Panc1 (cell line): ENCODE results near the gene SLCO3A1.

Experiments used
- POLR2AphosphoS5 ChIP-seq: IDR thresholded peaks from 2 replicates; pipeline ENCODE4 v1.6.1; 2012; ENCODE audit warnings: mild to moderate bottlenecking, low read depth, low read length, moderate library complexity
- SIN3A ChIP-seq: IDR thresholded peaks from 2 replicates; pipeline ENCODE4 v1.6.1; 2012; ENCODE audit warnings: low read depth, mild to moderate bottlenecking, low read length, moderate library complexity, borderline replicate concordance; ENCODE audit not compliant: insufficient read depth
- TCF7L2 ChIP-seq: IDR thresholded peaks from 2 replicates; pipeline ENCODE4 v1.6.1; 2011; ENCODE audit warnings: mild to moderate bottlenecking, low read depth, low read length, inconsistent platforms
- TF ChIP-seq, protein P1 (sequence below): fragments of 450-650 bp; IDR thresholded peaks from 2 replicates; pipeline ENCODE4 v1.5.1; 2017; ENCODE audit warnings: mild to moderate bottlenecking
- TF ChIP-seq, protein P2 (sequence below), 2 experiments: IDR thresholded peaks; 2 replicates each; pipeline ENCODE4 v1.6.1; 2011 to 2012; ENCODE audit warnings: low read depth in 2 of 2, control low read depth in 1 of 2, low read length in 1 of 2, mild to moderate bottlenecking in 1 of 2, moderate library complexity in 1 of 2; ENCODE audit not compliant: insufficient read depth in 1 of 2

DNA sequence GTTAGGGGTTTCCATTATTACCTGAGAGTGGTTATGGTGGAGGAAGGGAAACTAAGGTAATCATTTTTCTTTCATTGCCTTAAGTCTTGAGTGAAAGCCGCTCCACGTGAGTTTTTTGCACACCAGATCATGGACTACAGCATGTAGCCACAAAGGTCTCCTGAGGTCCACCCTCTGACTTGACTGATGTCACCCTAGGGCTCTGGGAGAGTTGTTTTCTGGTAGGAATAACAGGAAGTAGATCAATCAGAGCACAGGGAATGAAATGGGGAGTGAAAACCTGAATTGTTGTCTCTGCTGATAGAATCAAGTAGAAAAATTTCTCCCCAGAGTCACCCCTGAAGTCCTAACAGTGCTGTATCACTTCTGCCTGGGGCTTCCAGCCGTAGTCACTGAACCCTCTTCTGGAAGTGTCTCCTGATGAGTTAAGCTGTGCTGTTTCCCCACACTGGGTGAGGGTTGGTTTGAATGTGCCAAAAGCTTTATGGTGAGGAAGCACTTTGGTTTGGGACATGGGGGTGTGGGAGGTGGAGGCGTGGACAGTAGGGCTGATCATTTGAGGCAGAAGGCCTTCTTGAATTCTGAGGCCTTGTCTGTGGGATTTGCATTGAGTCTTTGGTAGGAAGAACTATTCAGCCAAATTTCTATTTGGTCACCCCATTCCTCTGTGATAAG, 64.3 kb downstream of the SLCO3A1 start:
- TF ChIP-seq, protein P1, sequence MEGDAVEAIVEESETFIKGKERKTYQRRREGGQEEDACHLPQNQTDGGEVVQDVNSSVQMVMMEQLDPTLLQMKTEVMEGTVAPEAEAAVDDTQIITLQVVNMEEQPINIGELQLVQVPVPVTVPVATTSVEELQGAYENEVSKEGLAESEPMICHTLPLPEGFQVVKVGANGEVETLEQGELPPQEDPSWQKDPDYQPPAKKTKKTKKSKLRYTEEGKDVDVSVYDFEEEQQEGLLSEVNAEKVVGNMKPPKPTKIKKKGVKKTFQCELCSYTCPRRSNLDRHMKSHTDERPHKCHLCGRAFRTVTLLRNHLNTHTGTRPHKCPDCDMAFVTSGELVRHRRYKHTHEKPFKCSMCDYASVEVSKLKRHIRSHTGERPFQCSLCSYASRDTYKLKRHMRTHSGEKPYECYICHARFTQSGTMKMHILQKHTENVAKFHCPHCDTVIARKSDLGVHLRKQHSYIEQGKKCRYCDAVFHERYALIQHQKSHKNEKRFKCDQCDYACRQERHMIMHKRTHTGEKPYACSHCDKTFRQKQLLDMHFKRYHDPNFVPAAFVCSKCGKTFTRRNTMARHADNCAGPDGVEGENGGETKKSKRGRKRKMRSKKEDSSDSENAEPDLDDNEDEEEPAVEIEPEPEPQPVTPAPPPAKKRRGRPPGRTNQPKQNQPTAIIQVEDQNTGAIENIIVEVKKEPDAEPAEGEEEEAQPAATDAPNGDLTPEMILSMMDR, result no peak
- no peak for TF ChIP-seq POLR2AphosphoS5
- no peak for TF ChIP-seq SIN3A
- TF ChIP-seq, protein P2, sequence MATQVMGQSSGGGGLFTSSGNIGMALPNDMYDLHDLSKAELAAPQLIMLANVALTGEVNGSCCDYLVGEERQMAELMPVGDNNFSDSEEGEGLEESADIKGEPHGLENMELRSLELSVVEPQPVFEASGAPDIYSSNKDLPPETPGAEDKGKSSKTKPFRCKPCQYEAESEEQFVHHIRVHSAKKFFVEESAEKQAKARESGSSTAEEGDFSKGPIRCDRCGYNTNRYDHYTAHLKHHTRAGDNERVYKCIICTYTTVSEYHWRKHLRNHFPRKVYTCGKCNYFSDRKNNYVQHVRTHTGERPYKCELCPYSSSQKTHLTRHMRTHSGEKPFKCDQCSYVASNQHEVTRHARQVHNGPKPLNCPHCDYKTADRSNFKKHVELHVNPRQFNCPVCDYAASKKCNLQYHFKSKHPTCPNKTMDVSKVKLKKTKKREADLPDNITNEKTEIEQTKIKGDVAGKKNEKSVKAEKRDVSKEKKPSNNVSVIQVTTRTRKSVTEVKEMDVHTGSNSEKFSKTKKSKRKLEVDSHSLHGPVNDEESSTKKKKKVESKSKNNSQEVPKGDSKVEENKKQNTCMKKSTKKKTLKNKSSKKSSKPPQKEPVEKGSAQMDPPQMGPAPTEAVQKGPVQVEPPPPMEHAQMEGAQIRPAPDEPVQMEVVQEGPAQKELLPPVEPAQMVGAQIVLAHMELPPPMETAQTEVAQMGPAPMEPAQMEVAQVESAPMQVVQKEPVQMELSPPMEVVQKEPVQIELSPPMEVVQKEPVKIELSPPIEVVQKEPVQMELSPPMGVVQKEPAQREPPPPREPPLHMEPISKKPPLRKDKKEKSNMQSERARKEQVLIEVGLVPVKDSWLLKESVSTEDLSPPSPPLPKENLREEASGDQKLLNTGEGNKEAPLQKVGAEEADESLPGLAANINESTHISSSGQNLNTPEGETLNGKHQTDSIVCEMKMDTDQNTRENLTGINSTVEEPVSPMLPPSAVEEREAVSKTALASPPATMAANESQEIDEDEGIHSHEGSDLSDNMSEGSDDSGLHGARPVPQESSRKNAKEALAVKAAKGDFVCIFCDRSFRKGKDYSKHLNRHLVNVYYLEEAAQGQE (IDR thresholded peaks at IDR 0.05; ENCODE audit: insufficient read depth in 1 of 2, low read depth in 2 of 2, low read length in 1 of 2), result no peak
- TF ChIP-seq TCF7L2, result no peak
